ENCODE results near the gene SLC47A2. TPM values are rescaled to one million over a fixed set of nuclear protein-coding genes. Genes with fewer than 3 reads are reported as not detected.

Gene SLC47A2
- total and polyA plus RNA-seq, 2 of the 13 experiments (the other 11 are each of a cell fraction or from before 2014, with no cell fraction given), result 0.04 TPM; not detected in 1

DNA sequence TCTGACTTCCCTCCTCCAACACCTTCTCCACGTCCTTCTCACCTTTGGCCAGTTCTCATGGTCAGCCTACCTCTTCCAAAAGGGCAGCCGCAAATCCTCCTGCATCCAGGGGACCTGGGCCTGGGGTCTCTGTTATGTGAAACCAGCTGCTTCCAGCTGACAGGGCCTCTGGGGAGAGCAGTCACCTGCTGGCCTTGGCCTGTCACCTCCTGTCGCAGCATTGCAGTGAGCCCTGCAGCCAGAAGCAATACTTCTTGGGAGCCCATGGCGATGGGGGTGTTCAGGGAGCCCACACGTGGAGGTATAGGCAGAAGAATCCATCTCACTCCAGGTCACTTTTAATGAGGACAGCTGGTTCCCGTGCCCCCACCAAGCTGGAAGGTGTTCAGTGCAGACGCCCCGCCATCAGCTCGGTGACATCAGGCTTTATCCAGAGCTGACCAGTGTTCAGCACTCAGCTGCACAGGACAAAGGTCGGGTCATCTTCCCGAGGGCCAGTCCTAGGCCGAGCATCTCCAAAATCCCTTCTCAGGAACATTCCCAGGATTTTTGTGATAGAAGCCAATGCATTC, 1.7 kb upstream of the SLC47A2 start (continued):
- TF ChIP-seq ATF4 (CRISPR knock-in tag; IDR thresholded peaks at IDR 0.05) (no peak), FOXA1 (IDR thresholded peaks at IDR 0.05) (no peak), FOXA1 (CRISPR knock-in tag; IDR thresholded peaks at IDR 0.05) (no peak), HOXA9 (CRISPR knock-in tag; IDR thresholded peaks at IDR 0.05; ENCODE audit: borderline replicate concordance) (no peak), JUN (CRISPR knock-in tag; IDR thresholded peaks at IDR 0.05) (no peak), MAZ (IDR thresholded peaks at IDR 0.05; ENCODE audit: borderline replicate concordance, low read depth, low read length) (no peak), MAZ (CRISPR knock-in tag; IDR thresholded peaks at IDR 0.05; ENCODE audit: low read depth) (0 out of 2 replicates have a peak, but pooled peaks have one; percentile 26), ZMYM2 (CRISPR knock-in tag; IDR thresholded peaks at IDR 0.05) (no peak), ZFP91 (CRISPR knock-in tag; IDR thresholded peaks at IDR 0.05; ENCODE audit: borderline replicate concordance) (0 out of 2 replicates have a peak, but pooled peaks have one; percentile 22), ZNF547 (CRISPR knock-in tag; IDR thresholded peaks at IDR 0.05) (0 out of 2 replicates have a peak, but pooled peaks have one; percentile 61), FOXO4 (CRISPR knock-in tag; conservative IDR thresholded peaks at IDR 0.05) (0 out of 2 replicates have a peak, but pooled peaks have one; percentile 32), CCDC6 (CRISPR knock-in tag; IDR thresholded peaks at IDR 0.05) (no peak), ZNF788 (CRISPR knock-in tag; IDR thresholded peaks at IDR 0.05; ENCODE audit: borderline replicate concordance) (peak; percentile 17; the same call in 1 of the 2 replicates), MTA1 (CRISPR knock-in tag; IDR thresholded peaks at IDR 0.05; ENCODE audit: borderline replicate concordance) (0 out of 2 replicates have a peak, but pooled peaks have one; percentile 32), RNF2 (conservative IDR thresholded peaks at IDR 0.05; ENCODE audit: low read depth) (no peak), ZNF564 (CRISPR knock-in tag; IDR thresholded peaks at IDR 0.05) (no peak), TRIM22 (IDR thresholded peaks at IDR 0.05) (no peak), KLF11 (CRISPR knock-in tag; IDR thresholded peaks at IDR 0.05) (no peak), NR2C2 (CRISPR knock-in tag; IDR thresholded peaks at IDR 0.05; ENCODE audit: borderline replicate concordance) (0 out of 2 replicates have a peak, but pooled peaks have one; percentile 39), GZF1 (CRISPR knock-in tag; IDR thresholded peaks at IDR 0.05) (no peak)
- TF ChIP-seq, protein P1, sequence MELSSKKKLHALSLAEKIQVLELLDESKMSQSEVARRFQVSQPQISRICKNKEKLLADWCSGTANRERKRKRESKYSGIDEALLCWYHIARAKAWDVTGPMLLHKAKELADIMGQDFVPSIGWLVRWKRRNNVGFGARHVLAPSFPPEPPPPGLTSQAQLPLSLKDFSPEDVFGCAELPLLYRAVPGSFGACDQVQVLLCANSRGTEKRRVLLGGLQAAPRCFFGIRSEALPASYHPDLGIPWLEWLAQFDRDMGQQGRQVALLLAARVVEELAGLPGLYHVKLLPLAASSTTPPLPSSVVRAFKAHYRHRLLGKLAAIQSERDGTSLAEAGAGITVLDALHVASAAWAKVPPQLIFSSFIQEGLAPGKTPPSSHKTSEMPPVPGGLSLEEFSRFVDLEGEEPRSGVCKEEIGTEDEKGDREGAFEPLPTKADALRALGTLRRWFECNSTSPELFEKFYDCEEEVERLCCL (CRISPR knock-in tag; IDR thresholded peaks at IDR 0.05; ENCODE audit: borderline replicate concordance), result no peak
- TF ChIP-seq, protein P2, sequence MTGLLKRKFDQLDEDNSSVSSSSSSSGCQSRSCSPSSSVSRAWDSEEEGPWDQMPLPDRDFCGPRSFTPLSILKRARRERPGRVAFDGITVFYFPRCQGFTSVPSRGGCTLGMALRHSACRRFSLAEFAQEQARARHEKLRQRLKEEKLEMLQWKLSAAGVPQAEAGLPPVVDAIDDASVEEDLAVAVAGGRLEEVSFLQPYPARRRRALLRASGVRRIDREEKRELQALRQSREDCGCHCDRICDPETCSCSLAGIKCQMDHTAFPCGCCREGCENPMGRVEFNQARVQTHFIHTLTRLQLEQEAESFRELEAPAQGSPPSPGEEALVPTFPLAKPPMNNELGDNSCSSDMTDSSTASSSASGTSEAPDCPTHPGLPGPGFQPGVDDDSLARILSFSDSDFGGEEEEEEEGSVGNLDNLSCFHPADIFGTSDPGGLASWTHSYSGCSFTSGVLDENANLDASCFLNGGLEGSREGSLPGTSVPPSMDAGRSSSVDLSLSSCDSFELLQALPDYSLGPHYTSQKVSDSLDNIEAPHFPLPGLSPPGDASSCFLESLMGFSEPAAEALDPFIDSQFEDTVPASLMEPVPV (CRISPR knock-in tag; IDR thresholded peaks at IDR 0.05), result no peak
